COLO668 (cell line): Measurements from ENCODE around the gene SV2C.

ENCODE experiments used
- DNase-seq: peaks from one replicate; lab custom pipeline; 2025; ENCODE audit not compliant: unreplicated experiment; lab: John Stamatoyannopoulos, UW

SV2C gene

GRCh38 chr5:76099756-76100155, 16.6 kb downstream of the SV2C start:
- DNase-seq: no peak

DNA sequence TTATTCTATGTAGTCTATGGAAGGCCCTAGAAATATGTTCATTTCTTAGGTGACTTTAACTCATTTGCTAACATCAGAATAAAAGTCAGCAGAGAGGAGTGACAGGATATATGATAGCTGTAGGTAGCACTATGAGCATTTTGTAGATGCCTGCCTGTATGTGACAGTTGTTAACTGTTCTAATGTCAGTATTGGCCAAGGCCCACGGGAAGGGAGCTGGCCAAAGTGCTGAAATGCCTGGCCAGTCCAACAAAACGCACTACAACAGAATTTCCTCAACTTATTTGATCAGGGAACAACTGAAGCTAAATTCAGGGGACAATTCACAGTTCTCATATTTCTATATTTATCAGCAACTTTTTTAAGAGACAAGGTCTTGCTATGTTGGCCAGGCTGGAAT, 20.8 kb downstream of the SV2C start:
- no peak for DNase-seq

DNA sequence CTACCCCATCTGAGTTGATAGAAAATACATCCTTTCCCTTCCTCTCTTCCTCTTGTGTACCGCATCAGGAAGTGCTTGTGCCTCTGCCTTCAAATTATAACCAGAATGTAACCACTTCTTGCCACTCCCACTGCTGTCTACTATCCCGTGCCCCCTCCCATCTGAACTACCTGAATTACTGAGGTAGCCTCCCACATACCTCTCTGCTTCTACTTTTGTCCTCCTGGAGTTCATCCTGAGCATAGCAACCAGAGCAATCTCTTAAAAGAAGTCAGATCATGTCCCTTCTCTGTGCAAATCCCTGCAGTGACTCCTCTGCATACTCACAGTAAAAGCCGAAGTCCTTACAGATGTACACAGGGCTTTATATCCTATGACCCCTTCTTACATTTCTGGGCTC, 23.0 kb downstream of the SV2C start:
- DNase-seq: no peak

GRCh38 chr5:76111477-76112174, 28.4 kb downstream of the SV2C start:
- DNase-seq: no peak

GRCh38 chr5:76113103-76113502, 29.9 kb downstream of the SV2C start:
- DNase-seq: no peak

DNA sequence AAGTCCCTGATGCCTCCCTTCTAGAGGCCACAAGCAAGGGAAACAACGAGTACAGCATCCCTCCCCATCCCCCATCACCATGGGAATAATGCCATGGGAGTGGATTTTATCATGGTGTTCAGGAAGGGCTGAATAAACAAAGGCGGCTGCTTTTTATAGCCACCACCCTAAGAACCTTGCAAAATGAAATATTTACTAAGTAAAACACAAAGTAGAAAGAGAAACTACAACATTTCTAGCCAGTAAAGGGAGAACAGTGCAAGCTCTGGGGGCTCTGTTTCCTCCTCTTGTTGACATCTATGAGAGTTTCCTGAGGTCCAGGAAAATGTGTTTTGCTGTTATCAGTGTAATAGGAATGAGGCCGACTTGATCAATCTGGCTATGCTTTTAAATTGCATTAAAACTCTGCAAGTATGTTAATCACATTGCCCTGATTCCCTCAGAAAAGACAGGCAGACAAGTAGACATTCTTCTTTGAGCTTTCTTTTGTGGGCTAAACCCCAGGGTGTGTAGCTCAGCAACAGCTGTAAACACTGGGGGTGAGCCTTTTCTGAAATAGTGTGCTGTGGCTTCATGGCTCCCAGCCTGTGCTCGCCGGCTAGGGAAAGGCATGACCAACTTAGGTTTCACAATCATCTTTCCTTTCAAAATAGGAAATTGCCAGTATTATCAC, 31.1 kb downstream of the SV2C start:
- DNase-seq: no peak

GRCh38 chr5:76125346-76125745, 42.2 kb downstream of the SV2C start:
- no peak for DNase-seq

DNA sequence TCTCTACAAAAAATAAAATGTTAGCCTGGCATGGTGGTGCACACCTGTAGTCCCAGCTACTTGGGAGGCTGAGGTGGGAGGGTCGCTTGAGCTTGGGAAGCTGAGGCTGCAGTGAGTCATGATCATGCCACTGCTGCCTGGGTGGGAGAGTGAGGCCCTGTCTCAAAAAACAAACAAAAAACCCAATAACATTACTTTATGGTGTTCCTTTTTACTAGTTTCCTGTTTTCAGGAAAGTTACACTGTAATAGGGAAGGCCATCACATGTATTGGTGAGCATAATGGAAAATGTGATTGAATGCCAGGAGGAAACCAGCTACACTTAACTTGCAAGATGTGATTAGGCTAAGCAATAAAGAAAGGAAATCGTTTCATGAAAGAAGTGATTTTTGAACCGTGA, 42.7 kb downstream of the SV2C start:
- DNase-seq: no peak

DNA sequence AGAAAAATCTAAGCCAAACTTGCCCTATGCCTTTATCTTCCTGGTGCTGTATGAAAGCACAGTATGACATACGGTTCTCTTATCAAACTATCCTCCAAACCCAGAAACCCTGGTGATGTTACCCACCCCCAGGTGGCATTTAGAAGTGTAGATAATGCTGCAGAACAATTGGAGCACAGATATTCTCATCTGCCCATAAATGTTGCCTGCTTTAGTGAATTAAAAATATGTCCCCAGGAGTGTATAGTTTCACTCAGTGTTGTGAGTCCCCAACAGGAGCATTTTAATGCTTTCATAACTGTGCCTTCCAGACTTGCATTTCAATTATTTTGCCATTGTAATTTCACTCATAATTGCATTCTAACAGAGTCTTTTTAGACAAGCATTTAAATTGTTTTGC, 50.8 kb downstream of the SV2C start:
- no peak for DNase-seq

- DNase-seq: no peak
Observed at GRCh38 chr5:76134646-76135045, 51.5 kb downstream of the SV2C start.

- no peak for DNase-seq
Observed at GRCh38 chr5:76137887-76138542, 54.8 kb downstream of the SV2C start.

DNA sequence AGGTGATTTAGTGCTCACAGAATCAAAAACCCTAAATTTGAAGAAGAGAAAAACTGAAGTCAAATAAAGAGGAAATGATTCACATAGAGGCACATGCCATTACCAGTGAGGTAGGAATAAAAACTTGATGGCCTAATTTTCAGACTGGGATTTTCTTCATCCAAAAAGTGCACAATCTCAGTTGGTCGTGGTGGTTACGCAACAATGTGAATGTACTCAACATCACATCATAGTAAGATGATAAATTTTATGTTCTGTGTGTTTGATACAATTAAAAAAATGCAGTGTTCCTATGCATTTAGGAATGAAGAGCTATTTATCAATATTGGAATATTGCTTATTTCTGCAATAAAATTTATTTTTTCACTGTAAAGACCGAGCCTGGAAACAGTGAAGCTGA, 60.7 kb downstream of the SV2C start:
- no peak for DNase-seq

- no peak for DNase-seq
Observed at GRCh38 chr5:76144513-76145274, 61.5 kb downstream of the SV2C start.

DNA sequence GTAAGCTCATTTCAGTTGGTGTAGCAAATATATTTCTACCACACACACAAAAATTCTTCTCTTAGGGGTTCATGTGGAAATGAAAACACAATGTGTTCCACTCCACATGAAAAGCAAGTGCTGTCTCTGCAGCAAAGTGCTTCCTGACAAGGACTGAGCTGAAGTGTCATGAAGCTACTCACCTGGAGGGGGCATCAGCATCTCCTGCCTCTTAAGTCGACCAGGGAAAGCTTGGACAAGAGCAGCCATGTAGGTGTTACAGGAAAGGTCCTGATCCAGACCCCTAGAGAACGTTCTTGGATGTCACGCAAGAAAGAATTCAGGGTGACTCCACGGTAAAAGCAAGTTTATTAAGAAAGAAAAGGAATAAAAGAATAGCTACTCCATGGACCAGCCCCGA, 62.8 kb downstream of the SV2C start:
- no peak for DNase-seq

DNA sequence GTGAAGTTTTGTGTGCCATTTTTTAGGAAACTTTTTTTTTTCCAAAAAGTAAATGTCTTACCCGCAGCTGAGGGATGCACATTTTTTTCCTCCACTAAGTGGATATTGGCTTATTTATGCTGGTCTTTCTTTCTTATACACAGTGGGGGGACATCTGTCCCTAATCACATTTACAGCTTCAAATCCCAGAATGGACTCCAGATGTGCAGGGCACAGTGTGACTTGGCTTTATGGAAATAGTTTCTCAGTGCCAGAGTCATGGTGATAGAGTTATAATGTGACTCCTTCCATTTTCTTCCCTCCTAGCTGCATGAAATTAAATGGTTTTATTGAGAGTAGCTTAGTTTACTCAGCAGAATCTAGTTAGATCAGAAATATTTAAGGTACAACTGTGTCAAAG, 66.5 kb downstream of the SV2C start:
- DNase-seq: no peak

DNA sequence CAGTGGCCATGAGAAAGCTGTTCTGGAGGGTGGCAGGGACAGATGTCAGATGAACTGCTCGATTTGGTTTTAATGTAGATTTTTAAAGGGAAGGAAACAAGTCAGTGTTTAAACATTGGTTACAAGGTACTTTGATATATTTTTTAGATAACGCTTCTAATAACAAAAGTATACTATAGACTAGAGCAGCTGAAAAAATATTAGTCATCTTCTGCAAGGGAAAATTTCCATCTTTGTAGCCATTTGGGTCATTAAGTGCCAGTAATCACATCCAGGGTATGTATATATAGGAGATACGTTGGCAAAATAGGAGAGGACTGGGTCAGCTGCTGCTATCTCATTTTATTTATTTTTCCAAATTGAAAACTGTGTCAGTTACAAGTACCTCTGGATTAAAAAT, 69.0 kb downstream of the SV2C start:
- no peak for DNase-seq

GRCh38 chr5:76152700-76153099, 69.5 kb downstream of the SV2C start:
- DNase-seq: no peak

GRCh38 chr5:76153271-76153670, 70.1 kb downstream of the SV2C start:
- no peak for DNase-seq

GRCh38 chr5:76154009-76154690, 71.0 kb downstream of the SV2C start:
- DNase-seq: no peak

DNA sequence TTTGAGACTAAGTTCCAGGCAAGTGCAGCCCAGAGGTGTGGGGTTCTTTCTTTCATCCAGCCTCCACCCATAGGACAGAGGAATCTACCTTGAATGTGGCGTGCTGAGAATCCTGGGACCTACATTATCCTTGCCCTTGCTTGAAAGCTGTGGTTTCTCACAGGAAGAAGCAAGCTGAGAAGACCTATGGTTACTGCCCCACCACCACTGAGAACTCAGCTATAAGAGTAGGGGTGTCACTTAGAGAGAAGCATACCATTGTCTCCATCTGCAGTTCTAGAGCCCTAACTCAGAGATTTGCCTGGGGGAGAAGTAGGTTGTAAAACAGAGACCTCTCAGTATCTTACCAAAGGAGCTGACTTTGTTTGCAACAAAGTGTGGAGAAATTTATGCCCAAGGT, 72.4 kb downstream of the SV2C start:
- no peak for DNase-seq

DNA sequence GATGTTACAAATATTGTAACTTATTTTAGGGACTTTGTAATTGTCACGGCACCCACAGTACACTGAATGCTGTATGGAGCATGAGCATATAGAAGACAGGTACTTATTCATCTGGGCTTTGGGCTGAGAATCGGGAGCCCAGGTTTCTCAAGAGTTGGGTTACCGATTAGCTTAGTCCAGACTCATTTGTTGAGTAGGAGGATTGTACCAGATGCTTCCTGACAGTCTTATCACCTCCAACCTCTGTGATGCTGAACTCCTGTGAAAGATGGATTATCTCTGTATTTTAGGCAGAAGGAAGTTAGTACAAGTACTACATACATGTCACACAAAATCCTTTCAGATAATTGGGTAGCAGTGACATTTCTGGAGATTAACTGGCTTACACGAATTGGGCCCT, 79.2 kb downstream of the SV2C start:
- no peak for DNase-seq
